ENCODE results near the gene SYT7. TPM values are rescaled to one million over a fixed set of nuclear protein-coding genes. Genes with fewer than 3 reads are reported as not detected.
A peak's percentile ranks its signal among the peaks of the same experiment; 100 is the strongest.
"Not testable (repeated sequence)": the region's sequence is repeated elsewhere in the genome, so short reads cannot be mapped to it uniquely, and the experiment has no call there.

SYT7 gene
- total RNA-seq, 4 donors from 2014 or later: 1.6 to 2.9 (median 1.9) TPM

DNA sequence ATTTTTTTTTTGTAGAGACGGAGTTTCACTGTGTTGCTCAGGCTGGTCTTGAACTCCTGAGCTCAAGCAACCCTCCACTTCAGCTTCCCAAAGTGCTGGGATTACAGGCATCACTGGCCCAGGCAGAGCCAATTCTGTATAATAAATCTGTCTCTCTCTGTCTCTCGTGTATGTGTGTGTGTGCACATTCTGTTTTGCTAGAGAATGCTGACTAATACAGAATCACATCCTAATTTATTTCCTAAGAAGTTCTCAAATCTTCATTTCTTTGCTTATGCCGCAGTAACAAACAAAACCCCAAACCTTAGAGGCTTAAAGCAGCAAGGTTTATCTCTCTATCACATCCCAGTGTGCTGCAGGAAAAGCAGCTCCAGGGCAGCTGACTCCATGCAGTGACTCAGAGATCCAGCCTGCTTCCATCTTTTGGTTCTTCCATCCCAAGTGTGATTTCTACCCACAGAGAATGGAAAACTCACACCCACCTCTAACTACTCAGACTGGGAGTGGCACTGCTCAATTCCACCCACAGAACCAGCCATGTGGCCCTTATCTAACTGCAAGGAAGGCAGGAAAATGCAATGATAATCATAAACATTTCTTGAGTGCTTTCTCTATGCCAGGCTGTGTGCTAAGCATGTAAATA lies 107.4 kb downstream of the SYT7 start:
- intact Hi-C loops (cut with DNase I): loop anchor here (10.0 kb wide), 1 partner anchor 161 kb away; no protein-coding TSS in a partner anchor
- Histone ChIP-seq H3K27ac (peak overlapping the region in 1 of 4 donors; percentile 25), H3K4me3 (no peak overlapping the region), H3K36me3 (peaks cover 0 to 20% (median 0%) of the 10 kb centered on the region in 3 donors), H3K9me3 (no peaks in the 10 kb centered on the region), H3K27me3 (peaks cover 0 to 11% (median 0%) of the 10 kb centered on the region in 4 donors), H3K4me1 (peaks cover 0 to 17% (median 8%) of the 10 kb centered on the region in 3 donors)
- 70 to 82% methylated on average over 3 of the region's 3 CpGs for WGBS, 2 donors
- no peak for DNase-seq
- TF ChIP-seq, protein P1, sequence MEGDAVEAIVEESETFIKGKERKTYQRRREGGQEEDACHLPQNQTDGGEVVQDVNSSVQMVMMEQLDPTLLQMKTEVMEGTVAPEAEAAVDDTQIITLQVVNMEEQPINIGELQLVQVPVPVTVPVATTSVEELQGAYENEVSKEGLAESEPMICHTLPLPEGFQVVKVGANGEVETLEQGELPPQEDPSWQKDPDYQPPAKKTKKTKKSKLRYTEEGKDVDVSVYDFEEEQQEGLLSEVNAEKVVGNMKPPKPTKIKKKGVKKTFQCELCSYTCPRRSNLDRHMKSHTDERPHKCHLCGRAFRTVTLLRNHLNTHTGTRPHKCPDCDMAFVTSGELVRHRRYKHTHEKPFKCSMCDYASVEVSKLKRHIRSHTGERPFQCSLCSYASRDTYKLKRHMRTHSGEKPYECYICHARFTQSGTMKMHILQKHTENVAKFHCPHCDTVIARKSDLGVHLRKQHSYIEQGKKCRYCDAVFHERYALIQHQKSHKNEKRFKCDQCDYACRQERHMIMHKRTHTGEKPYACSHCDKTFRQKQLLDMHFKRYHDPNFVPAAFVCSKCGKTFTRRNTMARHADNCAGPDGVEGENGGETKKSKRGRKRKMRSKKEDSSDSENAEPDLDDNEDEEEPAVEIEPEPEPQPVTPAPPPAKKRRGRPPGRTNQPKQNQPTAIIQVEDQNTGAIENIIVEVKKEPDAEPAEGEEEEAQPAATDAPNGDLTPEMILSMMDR (IDR thresholded peaks at IDR 0.05): no peak
- no peak for TF ChIP-seq POLR2A (IDR thresholded peaks at IDR 0.05)

DNA sequence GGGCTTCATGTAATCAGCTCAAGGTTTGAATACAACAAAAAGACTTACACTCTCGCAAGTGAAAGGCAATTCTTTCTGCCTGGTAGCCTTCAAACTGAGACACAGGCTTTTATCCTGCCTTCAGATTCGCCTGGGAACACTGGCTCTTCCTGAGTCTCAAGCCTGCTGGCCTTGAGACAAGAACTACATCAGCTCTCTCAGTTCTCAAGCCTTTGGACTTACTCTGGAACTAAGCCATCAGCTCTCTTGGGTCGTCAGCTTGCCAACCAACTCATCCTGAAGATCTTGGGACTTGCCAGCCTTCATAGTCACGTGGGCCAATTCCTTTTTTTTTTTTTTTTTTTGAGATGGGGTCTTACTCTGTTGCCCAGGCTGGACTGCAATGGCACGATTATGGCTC lies 108.0 kb downstream of the SYT7 start:
- 60 to 62% methylated on average over 5 of the region's 5 CpGs for WGBS, 2 donors
- TF ChIP-seq POLR2A (IDR thresholded peaks at IDR 0.05): no peak
- TF ChIP-seq, protein P1 (IDR thresholded peaks at IDR 0.05): no peak
- intact Hi-C loops (cut with DNase I): loop anchor here (10.0 kb wide), 1 partner anchor 162 kb away; no protein-coding TSS in a partner anchor

DNA sequence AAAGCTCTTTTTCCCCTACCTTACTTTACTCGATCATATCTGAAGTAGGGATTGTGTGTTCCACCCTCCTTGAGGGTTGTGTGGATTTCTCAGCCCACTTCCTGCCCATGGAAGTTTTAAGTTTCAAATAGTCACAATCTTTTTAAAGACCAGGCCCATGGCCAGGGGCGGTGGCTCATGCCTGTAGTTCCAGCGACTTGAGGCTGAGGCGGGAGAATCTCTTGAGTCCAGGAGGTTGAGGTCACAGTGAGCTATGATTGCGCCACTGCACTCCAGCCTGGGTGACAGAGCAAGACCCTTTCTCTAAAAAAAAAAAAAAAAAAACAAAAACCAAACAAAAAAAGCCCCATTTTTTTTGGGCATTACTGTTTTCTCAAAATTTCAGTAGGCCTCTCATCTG lies 108.6 kb downstream of the SYT7 start:
- Histone ChIP-seq H3K9me3 (no peaks in the 10 kb centered on the region), H3K27me3 (no peaks in the 10 kb centered on the region), H3K4me3 (no peak overlapping the region), H3K4me1 (peaks cover 0 to 8% (median 2%) of the 10 kb centered on the region in 3 donors), H3K36me3 (peaks cover 0 to 32% (median 0%) of the 10 kb centered on the region in 3 donors), H3K27ac (peak overlapping the region in 3 of 4 donors; percentile 58 to 75 (median 63))
- TF ChIP-seq, protein P1 (IDR thresholded peaks at IDR 0.05): no peak
- no peak for TF ChIP-seq POLR2A (IDR thresholded peaks at IDR 0.05)
- intact Hi-C loops (cut with DNase I): loop anchor here (10.0 kb wide), 1 partner anchor 163 kb away; no protein-coding TSS in a partner anchor
- DNase-seq: no peak
- WGBS, 2 donors: 79 to 81% methylated on average over 3 to 5 of the region's 5 CpGs

More for the DNA sequence above, 108.0 kb downstream of the SYT7 start:
- peaks cover 0 to 26% (median 0%) of the 10 kb centered on the region in 3 donors for H3K36me3 ChIP-seq
- no peak overlapping the region for H3K4me3 ChIP-seq
- no peak for DNase-seq
- no peaks in the 10 kb centered on the region for H3K9me3 ChIP-seq
- peak overlapping the region in 3 of 4 donors; percentile 36 to 67 (median 63) for H3K27ac ChIP-seq
- peaks cover 0 to 14% (median 8%) of the 10 kb centered on the region in 3 donors for H3K4me1 ChIP-seq
- H3K27me3 ChIP-seq: peaks cover 0 to 4% (median 0%) of the 10 kb centered on the region in 4 donors

DNA sequence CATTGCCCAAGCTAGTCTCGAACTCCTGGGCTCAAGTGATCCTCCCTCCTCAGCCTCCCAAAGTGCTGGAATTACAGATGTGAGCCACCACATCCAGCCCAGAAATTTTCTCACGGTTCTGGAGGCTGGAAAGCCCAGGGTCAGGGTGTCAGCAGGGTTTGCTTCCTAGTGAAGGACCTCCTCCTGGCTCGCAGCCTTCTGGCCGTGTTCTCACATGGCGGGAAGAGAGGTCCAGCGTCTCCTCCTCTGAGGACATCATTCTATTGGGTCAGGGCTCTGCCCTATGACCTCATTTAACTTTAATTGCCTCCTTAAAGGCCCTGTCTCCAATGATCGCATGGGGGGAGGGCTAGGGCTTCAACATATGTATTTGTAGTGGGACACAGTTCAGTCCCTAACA lies 112.9 kb downstream of the SYT7 start:
- no peak for DNase-seq
- peaks cover 0 to 42% (median 0%) of the 10 kb centered on the region in 3 donors for H3K36me3 ChIP-seq
- H3K9me3 ChIP-seq: no peaks in the 10 kb centered on the region
- no peak overlapping the region for H3K27ac ChIP-seq
- TF ChIP-seq, protein P1 (IDR thresholded peaks at IDR 0.05): no peak
- no peak for TF ChIP-seq POLR2A (IDR thresholded peaks at IDR 0.05)
- intact Hi-C loops (cut with DNase I): no loop called here
- peaks cover 0 to 4% (median 0%) of the 10 kb centered on the region in 3 donors for H3K4me1 ChIP-seq
- no peak overlapping the region for H3K4me3 ChIP-seq
- WGBS, 2 donors: 78% methylated on average over 7 of the region's 7 CpGs; no CpG with 5 or more reads in 1 of the 2 donors
- H3K27me3 ChIP-seq: no peaks in the 10 kb centered on the region

DNA sequence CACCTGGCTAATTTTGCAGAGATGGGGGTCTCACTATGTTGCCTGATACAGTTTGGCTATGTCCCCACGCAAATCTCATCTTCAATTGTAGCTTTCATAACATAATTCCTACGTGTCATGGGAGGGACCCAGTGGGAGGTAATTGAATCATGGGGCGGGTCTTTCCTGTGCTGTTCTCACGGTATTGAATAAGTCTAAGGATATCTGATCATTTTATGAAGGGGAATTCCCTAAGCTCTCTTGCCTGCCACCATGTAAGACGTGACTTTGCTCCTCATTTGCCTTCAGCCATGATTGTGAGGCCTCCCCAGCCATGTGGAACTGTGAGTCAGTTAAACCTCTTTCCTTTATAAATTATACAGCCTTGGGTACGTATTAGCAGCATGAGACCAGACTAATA lies 113.3 kb downstream of the SYT7 start:
- H3K9me3 ChIP-seq; H3K4me3 ChIP-seq; H3K27ac ChIP-seq; intact Hi-C loops (cut with DNase I); H3K4me1 ChIP-seq; H3K27me3 ChIP-seq; DNase-seq: not testable (repeated sequence)
- WGBS, 2 donors: 62 to 64% methylated on average over 6 of the region's 6 CpGs
- peaks cover 0 to 46% (median 0%) of the 10 kb centered on the region in 3 donors for H3K36me3 ChIP-seq

Small RNAs within 50 kb of the gene (small RNA-seq; reads per million reads assigned to genes)
- 0 reads per million in 4 donors for gene MIR4488

Other genes starting within 250 kb of the SYT7 start
- gene DDB1, start 248.0 kb downstream of the SYT7 start, total RNA-seq: 100 to 1,000 TPM in 3 of 4 donors, 10 to 100 TPM in 1; 98.9 to 146 (median 127) TPM
- gene TKFC, start 247.8 kb downstream of the SYT7 start, total RNA-seq: 10 to 100 TPM; 19.8 to 29.2 (median 26.4) TPM
- gene CYB561A3, start 219.2 kb downstream of the SYT7 start, total RNA-seq: 10 to 100 TPM; 23.9 to 44.3 (median 27.9) TPM
- gene TMEM138, start 218.7 kb downstream of the SYT7 start, total RNA-seq: 10 to 100 TPM; 14.6 to 28.1 (median 20.7) TPM
- 10 to 100 TPM in 2 of 4 donors, 1 to 10 TPM in 2; 4.4 to 22.7 (median 11.6) TPM for gene TMEM216, start 188.5 kb downstream of the SYT7 start, total RNA-seq
- 10 to 100 TPM; 24.4 to 44.1 (median 34.3) TPM for gene CPSF7, start 151.1 kb downstream of the SYT7 start, total RNA-seq
- 10 to 100 TPM; 26.0 to 62.9 (median 43.7) TPM for gene SDHAF2, start 151.0 kb downstream of the SYT7 start, total RNA-seq
- gene LRRC10B, start 72.3 kb downstream of the SYT7 start, total RNA-seq: 1 to 10 TPM in 1 of 4 donors, under 1 TPM in 1, not detected in 2; 0.76 to 1.3 TPM
- 1 to 10 TPM; 1.7 to 6.9 (median 2.9) TPM for gene DAGLA, start 99.3 kb upstream of the SYT7 start, total RNA-seq
- gene MYRF, start 171.6 kb upstream of the SYT7 start, total RNA-seq: under 1 TPM in 3 of 4 donors, not detected in 1; 0.09 to 0.95 (median 0.22) TPM
- gene TMEM258, start 211.5 kb upstream of the SYT7 start, total RNA-seq: 10 to 100 TPM; 32.3 to 54.2 (median 37.9) TPM
- 10 to 100 TPM; 11.4 to 38.1 (median 23.5) TPM for gene FEN1, start 211.8 kb upstream of the SYT7 start, total RNA-seq
- 1 to 10 TPM; 2.1 to 8.3 (median 7.1) TPM for gene FADS1, start 235.9 kb upstream of the SYT7 start, total RNA-seq
- 10 to 100 TPM in 1 of 4 donors, 1 to 10 TPM in 3; 2.2 to 13.7 (median 6.8) TPM for gene FADS2, start 247.2 kb upstream of the SYT7 start, total RNA-seq